T47D (cell line): ENCODE measurements around the gene TAF4B.
"Not testable (repeated sequence)": the region's sequence is repeated elsewhere in the genome, so short reads cannot be mapped to it uniquely, and the experiment has no call there.

ENCODE experiments used
- DNase-seq, 2 experiments: peaks; one replicate each; pipeline versions ENCODE4 v3.0.0 to v3.0.0-alpha.2; 2011 to 2012; ENCODE audit warnings: low read depth in 1 of 2, low spot score in 1 of 2
- JUND ChIP-seq: IDR thresholded peaks from 2 replicates; pipeline ENCODE4 v1.6.1; 2012; ENCODE audit warnings: low read depth
- in situ Hi-C: cut with HindIII; loops from 2 replicates; pipeline ENCODE4 v1.10.0; 2016; ENCODE audit warnings: low sequenced_read_pairs, low pct_unique_long_range_greater_than_20kb

Gene TAF4B

GRCh38 chr18:26210147-26210546 lies 16.1 kb upstream of the TAF4B start:
- DNase-seq, result no peak
- in situ Hi-C loops, result no loop called here
- no peak for TF ChIP-seq JUND

DNA sequence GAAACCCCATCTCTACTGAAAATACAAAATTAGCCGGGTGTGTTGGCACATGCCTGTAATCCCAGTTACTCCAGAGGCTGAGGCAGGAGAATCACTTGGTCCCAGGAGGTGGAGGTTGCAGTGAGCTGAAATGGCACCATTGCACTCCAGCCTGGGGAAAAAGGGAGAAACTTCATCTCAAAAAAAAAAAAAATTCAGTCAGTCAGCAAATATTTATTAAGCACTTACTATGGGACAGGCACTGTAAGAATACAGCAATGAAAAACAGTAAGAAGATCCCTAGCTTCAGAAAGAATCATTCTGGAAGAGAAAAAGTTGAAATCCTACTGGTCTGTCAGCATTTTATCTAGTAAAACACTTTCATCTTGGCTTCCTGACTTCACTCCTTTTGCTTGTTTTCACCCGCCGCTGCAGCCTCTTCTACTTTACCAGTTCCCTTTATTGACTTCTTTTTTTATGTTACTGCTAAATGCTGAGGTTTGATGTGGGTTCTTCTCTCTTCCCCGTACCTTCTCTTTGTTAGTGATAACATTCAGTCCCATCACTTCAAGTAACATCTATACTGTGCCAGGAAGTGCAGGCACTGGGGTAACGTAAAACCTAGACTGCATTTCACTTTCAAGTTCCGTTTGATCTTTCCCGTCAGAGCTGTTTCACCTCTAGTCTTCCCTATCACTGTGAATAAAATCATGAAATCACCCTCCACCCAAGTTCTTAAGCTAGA lies 10.8 kb upstream of the TAF4B start:
- in situ Hi-C loops, result no loop called here

GRCh38 chr18:26225022-26225693 lies 1.1 kb upstream of the TAF4B start:
- no peak for TF ChIP-seq JUND
- DNase-seq, result peak in 1 of 2 experiments; percentile 6
- in situ Hi-C loops, result no loop called here

More for the DNA sequence above, 10.8 kb upstream of the TAF4B start:
- TF ChIP-seq JUND, result no peak
- no peak for DNase-seq

DNA sequence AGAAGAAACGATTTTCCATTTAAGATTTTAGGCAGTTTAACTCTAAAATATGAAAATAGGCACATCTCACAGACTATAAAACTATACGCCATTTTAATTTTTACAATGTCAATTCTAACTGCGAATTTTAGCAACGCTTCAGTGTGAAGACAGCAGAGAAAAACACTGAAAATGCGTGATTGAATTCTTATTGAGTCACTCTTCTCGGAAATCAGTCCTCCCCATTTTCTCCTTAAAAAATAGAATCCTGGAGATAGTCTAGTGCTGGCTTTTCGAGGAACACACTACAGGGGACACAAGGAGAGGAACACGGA lies 373 bp upstream of the TAF4B start:
- DNase-seq, result no peak
- TF ChIP-seq JUND, result no peak
- in situ Hi-C loops, result no loop called here

- in situ Hi-C loops, result no loop called here
- DNase-seq, result no peak
Observed at GRCh38 chr18:26227051-26227670, 916 bp downstream of the TAF4B start.

GRCh38 chr18:26228562-26229260 lies 2.5 kb downstream of the TAF4B start:
- no peak for TF ChIP-seq JUND
- in situ Hi-C loops, result no loop called here
- no peak for DNase-seq

More at GRCh38 chr18:26227051-26227670, 916 bp downstream of the TAF4B start:
- TF ChIP-seq JUND, result no peak

- DNase-seq, result no peak
- in situ Hi-C loops, result no loop called here
- TF ChIP-seq JUND, result no peak
Observed at GRCh38 chr18:26230497-26230896, 4.3 kb downstream of the TAF4B start.

DNA sequence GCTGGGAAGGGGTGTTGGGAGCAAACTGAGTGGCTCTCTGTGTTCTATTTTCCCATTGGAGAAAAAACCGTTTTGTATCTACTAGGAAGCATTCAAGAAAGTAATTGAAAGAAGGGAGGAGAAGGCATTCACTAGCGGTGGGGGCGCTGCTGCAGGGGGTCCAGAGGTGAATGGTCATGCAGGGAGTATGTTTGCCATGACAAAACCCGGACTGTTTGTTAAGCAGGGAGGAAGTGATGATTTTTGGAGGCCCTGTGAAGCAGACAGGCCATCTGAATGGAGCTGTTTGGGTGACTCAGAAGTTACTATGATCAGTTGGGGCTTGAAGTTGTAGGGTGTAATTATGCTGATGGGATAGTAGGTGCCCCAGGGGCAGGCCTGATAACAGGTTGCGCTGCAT lies 7.0 kb downstream of the TAF4B start:
- TF ChIP-seq JUND, result no peak
- DNase-seq, result no peak
- in situ Hi-C loops, result no loop called here

DNA sequence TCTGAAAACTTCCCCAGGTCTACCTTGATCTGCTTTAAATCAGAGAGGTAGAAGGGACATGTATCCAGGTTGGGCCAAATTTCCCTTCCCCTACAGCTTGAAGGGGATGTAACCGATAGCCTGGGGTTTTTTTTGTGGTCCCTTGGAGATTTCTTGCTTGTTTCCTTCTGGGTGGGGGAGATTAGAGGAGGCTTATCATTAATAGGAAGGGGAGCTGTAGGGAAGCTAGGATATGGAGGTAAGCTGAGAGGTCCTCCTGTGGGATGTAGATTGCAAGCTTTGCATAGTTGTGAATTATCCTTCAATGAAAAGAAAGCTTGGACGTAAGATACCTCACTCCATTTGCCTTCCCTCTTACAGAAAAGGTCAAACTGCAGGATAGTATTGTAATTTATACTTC lies 11.1 kb downstream of the TAF4B start:
- in situ Hi-C loops, result not testable (repeated sequence)

GRCh38 chr18:26238718-26239117 lies 12.5 kb downstream of the TAF4B start:
- DNase-seq, in situ Hi-C loops: not testable (repeated sequence)

More for the DNA sequence above, 11.1 kb downstream of the TAF4B start:
- DNase-seq, result not testable (repeated sequence)

- in situ Hi-C loops, result not testable (repeated sequence)
Observed at GRCh38 chr18:26242392-26242791, 16.1 kb downstream of the TAF4B start.

DNA sequence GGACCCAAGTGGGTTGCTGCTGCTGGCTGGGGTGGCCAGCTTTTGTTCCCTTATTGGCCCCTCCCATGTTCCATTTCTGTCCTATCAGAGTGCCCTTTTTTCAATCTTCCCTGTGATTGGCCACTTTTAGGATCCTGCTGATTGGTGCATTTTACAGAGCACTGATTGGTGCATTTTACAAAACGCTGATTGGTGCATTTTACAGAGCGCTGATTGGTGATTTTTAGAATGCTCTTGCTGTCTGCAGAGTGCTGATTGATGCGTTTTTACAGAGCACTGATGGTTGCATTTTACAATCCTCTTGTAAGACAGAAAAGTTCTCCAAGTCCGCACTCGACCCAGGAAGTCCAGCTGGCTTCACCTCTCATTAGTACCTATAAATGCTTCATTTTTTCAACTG lies 19.2 kb downstream of the TAF4B start:
- in situ Hi-C loops, DNase-seq: not testable (repeated sequence)

More at GRCh38 chr18:26242392-26242791, 16.1 kb downstream of the TAF4B start:
- not testable (repeated sequence) for DNase-seq

DNA sequence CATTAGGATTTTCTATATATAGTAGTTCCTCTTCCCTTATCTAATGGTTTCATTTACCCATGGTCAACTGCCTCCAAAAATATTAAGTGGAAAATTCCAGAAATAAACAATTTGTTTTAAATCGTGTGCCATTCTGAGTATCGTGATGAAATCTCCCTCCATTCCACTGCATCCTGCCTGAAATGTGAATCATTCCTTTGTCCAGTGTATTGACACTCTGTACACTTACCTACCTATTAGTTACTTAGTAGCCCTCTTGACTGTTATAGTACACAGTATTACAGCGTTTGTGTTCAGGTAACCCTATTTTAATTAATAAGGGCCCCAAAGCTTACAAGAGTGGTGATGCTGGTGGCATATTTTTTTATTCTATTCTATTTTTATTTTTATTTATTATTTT lies 26.2 kb downstream of the TAF4B start:
- in situ Hi-C loops, result no loop called here
- DNase-seq, result no peak
- TF ChIP-seq JUND, result no peak

DNA sequence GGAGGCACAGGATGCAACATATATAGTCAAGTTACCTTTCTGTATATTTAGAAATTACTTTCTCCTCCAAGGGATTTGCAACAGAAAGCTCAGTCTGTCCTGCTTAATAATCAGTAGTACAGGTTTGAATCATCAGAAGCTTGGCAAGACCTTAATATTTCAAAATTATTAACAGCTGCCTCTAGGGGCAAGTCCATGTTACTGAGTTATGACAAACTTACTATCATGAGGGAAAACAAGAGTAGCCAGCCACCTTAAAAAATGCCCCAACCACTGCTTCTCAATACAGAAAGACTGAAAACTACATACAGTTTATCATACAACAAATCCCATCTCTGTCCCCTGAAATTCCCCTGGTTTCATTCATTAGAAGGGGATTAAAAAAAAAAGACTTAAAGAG lies 28.6 kb downstream of the TAF4B start:
- in situ Hi-C loops, DNase-seq: not testable (repeated sequence)
